Measurements from ENCODE around the gene GABBR2. TPM values are rescaled to one million over a fixed set of nuclear protein-coding genes. Genes with fewer than 3 reads are reported as not detected.

The GABBR2 gene
- total RNA-seq, 1 donor from 2014 or later = 0.74 TPM

DNA sequence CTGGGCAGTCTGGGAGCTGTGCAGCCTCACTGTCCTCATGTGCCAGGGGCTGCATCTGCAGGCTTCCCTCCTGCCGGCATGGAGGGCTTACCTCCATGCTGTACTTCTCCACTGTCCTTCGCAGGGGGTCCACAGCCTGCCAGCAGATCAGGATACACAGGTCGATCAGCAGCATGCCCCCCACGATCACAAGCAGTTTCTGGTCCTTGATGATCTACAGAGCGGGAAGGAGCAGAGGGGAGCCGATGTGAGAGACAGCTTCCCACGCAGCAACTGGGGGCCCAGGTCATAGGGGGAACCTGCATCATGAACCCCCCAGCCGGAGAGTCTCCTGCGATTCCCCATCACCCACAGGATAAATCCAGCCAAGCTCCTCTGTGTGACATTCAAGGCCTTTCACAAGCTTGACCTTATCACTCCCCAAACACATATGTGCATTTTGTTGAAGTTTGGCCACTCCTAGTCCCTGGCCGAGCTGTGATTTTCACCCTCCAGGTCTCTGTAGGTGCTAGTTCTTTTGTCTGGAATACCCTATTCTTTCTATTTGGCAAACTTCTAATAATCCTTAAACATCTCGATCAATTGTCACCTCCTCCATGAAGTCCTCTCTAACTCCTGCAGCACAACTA is 346.0 kb downstream of the GABBR2 start:
- Mint-ChIP-seq H3K4me3 (no peak overlapping the region), H3K9me3 (peaks cover 6% of the 10 kb centered on the region), H3K36me3 (no peaks in the 10 kb centered on the region), H3K4me1 (peaks cover 3% of the 10 kb centered on the region), H3K27ac (no peak overlapping the region), H3K27me3 (ENCODE audit: low read depth) (peaks cover 10% of the 10 kb centered on the region)
- TF ChIP-seq, protein P1, sequence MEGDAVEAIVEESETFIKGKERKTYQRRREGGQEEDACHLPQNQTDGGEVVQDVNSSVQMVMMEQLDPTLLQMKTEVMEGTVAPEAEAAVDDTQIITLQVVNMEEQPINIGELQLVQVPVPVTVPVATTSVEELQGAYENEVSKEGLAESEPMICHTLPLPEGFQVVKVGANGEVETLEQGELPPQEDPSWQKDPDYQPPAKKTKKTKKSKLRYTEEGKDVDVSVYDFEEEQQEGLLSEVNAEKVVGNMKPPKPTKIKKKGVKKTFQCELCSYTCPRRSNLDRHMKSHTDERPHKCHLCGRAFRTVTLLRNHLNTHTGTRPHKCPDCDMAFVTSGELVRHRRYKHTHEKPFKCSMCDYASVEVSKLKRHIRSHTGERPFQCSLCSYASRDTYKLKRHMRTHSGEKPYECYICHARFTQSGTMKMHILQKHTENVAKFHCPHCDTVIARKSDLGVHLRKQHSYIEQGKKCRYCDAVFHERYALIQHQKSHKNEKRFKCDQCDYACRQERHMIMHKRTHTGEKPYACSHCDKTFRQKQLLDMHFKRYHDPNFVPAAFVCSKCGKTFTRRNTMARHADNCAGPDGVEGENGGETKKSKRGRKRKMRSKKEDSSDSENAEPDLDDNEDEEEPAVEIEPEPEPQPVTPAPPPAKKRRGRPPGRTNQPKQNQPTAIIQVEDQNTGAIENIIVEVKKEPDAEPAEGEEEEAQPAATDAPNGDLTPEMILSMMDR (IDR thresholded peaks at IDR 0.05; ENCODE audit: unreplicated experiment) = no peak
- DNase-seq (ENCODE audit: low spot score in 2 of 2, unreplicated experiment in 2 of 2) = no peak

DNA sequence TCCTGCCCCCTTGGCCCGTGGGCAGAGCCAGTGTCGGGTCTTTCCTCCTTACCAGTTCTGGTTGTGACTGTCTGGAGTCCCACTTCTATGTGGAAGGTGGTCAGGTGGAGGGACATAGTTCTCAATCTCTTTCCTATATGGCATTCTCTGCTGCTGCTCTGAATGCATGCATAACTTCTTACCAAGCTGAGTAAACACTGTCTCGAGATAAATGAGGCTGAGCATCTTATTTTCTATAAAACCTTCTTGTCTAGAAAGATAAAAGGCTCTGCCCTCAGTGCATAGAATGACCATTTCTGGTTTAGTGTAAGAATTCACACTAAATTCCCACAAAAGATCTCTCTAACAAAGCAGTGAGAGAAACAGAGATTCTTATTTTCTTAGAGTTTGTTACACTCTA is 347.1 kb downstream of the GABBR2 start:
- H3K27me3 Mint-ChIP-seq (ENCODE audit: low read depth) = peaks cover 9% of the 10 kb centered on the region
- no peak overlapping the region for H3K27ac Mint-ChIP-seq
- DNase-seq (ENCODE audit: low spot score in 2 of 2, unreplicated experiment in 2 of 2) = no peak
- TF ChIP-seq, protein P1 (IDR thresholded peaks at IDR 0.05; ENCODE audit: unreplicated experiment) = no peak
- H3K9me3 Mint-ChIP-seq = peaks cover 6% of the 10 kb centered on the region
- no peak overlapping the region for H3K4me3 Mint-ChIP-seq
- H3K36me3 Mint-ChIP-seq = no peaks in the 10 kb centered on the region
- peaks cover 3% of the 10 kb centered on the region for H3K4me1 Mint-ChIP-seq

DNA sequence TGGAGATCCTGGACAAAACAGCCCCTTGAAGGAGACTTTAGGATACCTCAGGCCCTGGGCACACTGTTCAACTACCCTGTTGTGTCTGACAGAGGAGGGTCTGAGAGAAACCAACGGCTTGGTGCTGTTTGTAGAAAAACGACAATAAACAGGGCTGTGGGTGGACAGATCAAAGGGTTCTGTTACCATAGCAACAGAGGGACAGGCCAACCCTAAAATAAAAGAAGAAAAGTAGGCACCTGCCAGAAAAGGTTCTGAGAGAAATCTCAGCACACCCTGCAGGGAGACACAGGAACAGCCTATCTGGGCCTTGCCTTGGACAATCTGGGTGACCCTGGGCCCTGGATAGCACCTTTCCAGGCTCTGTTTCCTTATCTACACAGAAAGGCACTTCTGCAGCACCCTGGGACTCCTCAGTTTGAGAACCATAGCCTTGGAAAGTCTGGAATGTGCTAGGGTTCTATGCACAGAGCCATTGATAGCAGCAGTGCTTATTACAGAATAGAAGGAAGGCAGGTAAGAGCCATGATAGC is 348.5 kb downstream of the GABBR2 start:
- H3K9me3 Mint-ChIP-seq = peaks cover 4% of the 10 kb centered on the region

DNA sequence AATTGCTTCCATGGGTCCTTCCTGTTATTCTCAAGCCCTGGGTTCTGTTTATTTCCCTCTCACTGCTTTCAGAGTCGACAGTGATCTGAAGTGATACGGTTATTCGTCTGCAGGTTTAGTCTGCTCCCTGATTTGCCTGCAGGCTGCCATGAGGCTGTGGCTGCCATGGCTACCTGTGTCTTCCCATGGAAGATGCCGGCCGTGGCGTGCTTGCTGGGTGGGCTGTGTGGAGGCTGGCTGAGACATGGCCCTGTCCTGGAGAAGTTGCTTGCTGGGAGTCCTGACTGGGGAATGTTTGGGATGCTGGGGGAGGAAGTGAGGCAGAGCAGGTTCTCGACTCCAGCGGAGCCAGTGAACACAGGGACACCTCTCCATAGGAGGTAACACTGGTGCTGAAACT is 349.2 kb downstream of the GABBR2 start:
- TF ChIP-seq, protein P1 (IDR thresholded peaks at IDR 0.05; ENCODE audit: unreplicated experiment) = no peak
- Mint-ChIP-seq H3K4me3 (no peak overlapping the region), H3K9me3 (no peaks in the 10 kb centered on the region), H3K27me3 (ENCODE audit: low read depth) (peaks cover 11% of the 10 kb centered on the region), H3K27ac (no peak overlapping the region), H3K4me1 (peaks cover 3% of the 10 kb centered on the region), H3K36me3 (no peaks in the 10 kb centered on the region)
- DNase-seq (ENCODE audit: low spot score in 2 of 2, unreplicated experiment in 2 of 2) = no peak

More for the DNA sequence above, 348.5 kb downstream of the GABBR2 start:
- Mint-ChIP-seq H3K4me1 (peaks cover 3% of the 10 kb centered on the region), H3K36me3 (no peaks in the 10 kb centered on the region), H3K27ac (no peak overlapping the region), H3K4me3 (no peak overlapping the region), H3K27me3 (ENCODE audit: low read depth) (peaks cover 11% of the 10 kb centered on the region)
- TF ChIP-seq, protein P1 (IDR thresholded peaks at IDR 0.05; ENCODE audit: unreplicated experiment) = no peak
- DNase-seq (ENCODE audit: low spot score in 2 of 2, unreplicated experiment in 2 of 2) = no peak

DNA sequence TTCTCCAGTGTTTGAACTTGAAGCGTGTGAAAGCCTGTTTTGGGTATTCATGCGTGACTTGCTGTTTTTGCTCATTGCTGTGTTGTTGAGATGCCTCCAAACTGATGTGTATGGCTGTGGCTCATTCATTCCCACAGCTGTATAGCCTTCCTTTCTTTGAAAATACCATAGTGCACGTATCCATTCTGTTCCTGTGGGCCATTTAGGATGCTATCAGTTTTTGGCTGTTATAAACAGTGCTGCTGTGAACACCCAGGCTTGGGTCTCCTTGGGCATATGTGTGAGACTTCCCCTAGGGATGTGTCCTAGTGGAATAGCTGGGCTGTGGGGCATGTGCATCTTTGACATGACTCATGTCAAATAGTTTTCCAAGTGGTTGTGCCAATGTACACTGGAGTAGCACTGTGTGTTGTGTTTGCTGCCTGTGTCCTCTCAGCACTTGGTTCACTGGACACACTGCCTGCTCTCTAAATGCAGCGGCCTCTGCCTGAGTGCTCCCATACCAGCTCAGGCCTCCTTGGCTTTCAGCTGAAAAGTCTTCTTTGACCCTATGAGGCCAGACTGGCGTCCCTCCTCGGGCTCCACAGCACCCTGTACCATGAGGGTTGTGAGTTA is 350.7 kb downstream of the GABBR2 start:
- TF ChIP-seq, protein P1 (IDR thresholded peaks at IDR 0.05; ENCODE audit: unreplicated experiment) = no peak
- Mint-ChIP-seq H3K4me3 (no peak overlapping the region), H3K27me3 (ENCODE audit: low read depth) (peaks cover 11% of the 10 kb centered on the region), H3K4me1 (no peaks in the 10 kb centered on the region), H3K36me3 (no peaks in the 10 kb centered on the region), H3K27ac (no peak overlapping the region), H3K9me3 (no peaks in the 10 kb centered on the region)
- no peak for DNase-seq (ENCODE audit: low spot score in 2 of 2, unreplicated experiment in 2 of 2)

Data from mesothelial cell of epicardium (in vitro differentiated cells).